Measurements from ENCODE around the gene AFTPH. TPM values are rescaled to one million over a fixed set of nuclear protein-coding genes. Genes with fewer than 3 reads are reported as not detected.

Gene AFTPH
- total and polyA plus RNA-seq, 12 donors, result 7.9 to 22.3 (median 11.0) TPM

DNA sequence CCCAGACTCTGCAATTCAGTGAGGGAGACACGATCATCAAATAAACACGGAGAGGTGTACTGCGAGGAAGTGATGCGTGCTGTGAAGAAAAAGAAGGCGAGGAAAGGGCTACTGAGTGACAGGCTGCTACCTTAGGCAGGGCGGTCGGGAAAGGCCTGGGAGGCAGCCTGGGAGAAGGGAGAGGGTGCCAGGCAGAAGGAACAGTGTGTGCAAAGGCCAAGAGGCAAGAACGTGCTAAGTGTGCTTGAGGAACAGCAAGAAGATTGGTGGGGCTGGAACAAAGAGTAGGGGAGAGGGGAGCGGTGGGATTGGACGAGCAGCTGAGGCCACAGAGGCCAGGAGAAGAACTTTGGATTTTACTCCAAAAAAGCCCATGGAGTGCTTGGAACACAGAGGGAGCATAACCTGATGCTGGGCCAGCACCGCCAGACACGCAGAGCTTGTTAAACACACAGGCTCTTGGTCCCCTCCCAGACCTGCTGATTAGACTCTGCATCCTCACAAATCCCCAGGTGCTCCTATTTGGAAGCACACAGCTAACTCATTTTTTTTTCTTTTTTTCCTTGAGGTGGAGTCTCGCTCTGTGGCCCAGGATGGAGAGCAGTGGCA lies 99.2 kb downstream of the AFTPH start:
- TF ChIP-seq, protein P1, sequence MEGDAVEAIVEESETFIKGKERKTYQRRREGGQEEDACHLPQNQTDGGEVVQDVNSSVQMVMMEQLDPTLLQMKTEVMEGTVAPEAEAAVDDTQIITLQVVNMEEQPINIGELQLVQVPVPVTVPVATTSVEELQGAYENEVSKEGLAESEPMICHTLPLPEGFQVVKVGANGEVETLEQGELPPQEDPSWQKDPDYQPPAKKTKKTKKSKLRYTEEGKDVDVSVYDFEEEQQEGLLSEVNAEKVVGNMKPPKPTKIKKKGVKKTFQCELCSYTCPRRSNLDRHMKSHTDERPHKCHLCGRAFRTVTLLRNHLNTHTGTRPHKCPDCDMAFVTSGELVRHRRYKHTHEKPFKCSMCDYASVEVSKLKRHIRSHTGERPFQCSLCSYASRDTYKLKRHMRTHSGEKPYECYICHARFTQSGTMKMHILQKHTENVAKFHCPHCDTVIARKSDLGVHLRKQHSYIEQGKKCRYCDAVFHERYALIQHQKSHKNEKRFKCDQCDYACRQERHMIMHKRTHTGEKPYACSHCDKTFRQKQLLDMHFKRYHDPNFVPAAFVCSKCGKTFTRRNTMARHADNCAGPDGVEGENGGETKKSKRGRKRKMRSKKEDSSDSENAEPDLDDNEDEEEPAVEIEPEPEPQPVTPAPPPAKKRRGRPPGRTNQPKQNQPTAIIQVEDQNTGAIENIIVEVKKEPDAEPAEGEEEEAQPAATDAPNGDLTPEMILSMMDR (IDR thresholded peaks at IDR 0.05), result no peak

DNA sequence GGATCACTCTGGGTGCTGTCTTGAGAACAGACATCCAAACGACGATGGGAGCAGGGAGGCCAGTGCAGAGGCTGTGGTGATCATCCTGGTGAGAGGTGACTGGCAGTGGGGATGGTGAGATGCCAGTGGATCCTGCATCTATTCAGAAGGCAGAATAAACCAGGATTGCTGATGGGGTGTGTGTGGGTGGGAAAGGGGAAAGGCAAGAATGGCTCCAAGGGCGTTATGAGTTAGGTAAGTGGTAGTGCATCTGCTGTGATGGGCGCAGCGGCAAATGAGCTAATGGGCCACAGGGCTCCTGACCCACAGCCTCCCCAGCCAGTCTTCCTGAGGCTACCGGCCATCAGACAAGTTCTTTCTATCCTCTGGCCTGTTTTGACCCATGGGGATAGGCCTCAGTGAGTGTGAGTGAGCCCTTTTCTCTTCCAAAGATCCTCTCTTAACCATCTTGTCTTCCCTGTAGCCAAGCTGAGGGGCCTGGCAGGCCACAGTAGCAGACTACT lies 100.0 kb downstream of the AFTPH start:
- no peaks in the 10 kb centered on the region for H3K36me3 ChIP-seq
- DNase-seq, result no peak

More for the DNA sequence above, 99.2 kb downstream of the AFTPH start:
- Histone ChIP-seq H3K9me3 (no peaks in the 10 kb centered on the region), H3K4me1 (no peaks in the 10 kb centered on the region), H3K27ac (no peak overlapping the region), H3K27me3 (no peaks in the 10 kb centered on the region), H3K36me3 (no peaks in the 10 kb centered on the region), H3K4me3 (no peak overlapping the region)
- ATAC-seq (no peak), DNase-seq (no peak)
- intact Hi-C loops (cut with DNase I), result no loop called here
- WGBS, 2 donors, result 87 to 89% methylated on average over 13 of the region's 13 CpGs

DNA sequence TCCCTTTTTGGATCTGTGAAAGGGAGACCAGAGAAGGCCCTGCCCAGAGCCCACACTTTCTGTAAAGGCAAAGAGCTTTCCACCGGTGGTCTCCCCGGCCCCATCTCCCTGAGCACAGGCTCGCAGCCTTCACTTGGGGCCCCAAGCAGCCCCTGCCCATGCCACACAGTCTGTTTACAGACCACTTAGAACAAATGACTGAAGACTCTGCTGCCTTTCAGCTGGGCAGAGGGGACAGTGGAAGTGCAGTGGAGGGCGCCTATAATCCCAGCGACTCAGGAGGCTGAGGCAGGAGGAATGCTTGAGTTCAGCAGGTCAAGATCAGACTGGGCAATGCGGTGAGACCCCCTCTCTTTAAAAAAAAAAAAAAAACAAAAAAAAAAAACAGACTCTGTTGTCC lies 100.7 kb downstream of the AFTPH start:
- peaks cover 0 to 10% (median under 1%) of the 10 kb centered on the region in 9 donors for H3K4me1 ChIP-seq
- H3K27me3 ChIP-seq, result no peaks in the 10 kb centered on the region
- TF ChIP-seq, protein P1 (IDR thresholded peaks at IDR 0.05), result no peak
- no peak overlapping the region for H3K4me3 ChIP-seq
- no peak for DNase-seq
- no peaks in the 10 kb centered on the region for H3K9me3 ChIP-seq
- no peak for ATAC-seq
- H3K36me3 ChIP-seq, result no peaks in the 10 kb centered on the region
- intact Hi-C loops (cut with DNase I), result no loop called here
- H3K27ac ChIP-seq, result no peak overlapping the region
- 90 to 93% methylated on average over 6 of the region's 6 CpGs for WGBS, 2 donors

More for the DNA sequence above, 100.0 kb downstream of the AFTPH start:
- TF ChIP-seq, protein P1 (IDR thresholded peaks at IDR 0.05), result no peak
- intact Hi-C loops (cut with DNase I), result no loop called here
- no peak for ATAC-seq
- H3K4me1 ChIP-seq, result peaks cover 0 to 6% (median 0%) of the 10 kb centered on the region in 9 donors
- 88 to 90% methylated on average over 6 of the region's 6 CpGs for WGBS, 2 donors
- no peak overlapping the region for H3K27ac ChIP-seq
- no peak overlapping the region for H3K4me3 ChIP-seq
- H3K9me3 ChIP-seq, result no peaks in the 10 kb centered on the region
- no peaks in the 10 kb centered on the region for H3K27me3 ChIP-seq

DNA sequence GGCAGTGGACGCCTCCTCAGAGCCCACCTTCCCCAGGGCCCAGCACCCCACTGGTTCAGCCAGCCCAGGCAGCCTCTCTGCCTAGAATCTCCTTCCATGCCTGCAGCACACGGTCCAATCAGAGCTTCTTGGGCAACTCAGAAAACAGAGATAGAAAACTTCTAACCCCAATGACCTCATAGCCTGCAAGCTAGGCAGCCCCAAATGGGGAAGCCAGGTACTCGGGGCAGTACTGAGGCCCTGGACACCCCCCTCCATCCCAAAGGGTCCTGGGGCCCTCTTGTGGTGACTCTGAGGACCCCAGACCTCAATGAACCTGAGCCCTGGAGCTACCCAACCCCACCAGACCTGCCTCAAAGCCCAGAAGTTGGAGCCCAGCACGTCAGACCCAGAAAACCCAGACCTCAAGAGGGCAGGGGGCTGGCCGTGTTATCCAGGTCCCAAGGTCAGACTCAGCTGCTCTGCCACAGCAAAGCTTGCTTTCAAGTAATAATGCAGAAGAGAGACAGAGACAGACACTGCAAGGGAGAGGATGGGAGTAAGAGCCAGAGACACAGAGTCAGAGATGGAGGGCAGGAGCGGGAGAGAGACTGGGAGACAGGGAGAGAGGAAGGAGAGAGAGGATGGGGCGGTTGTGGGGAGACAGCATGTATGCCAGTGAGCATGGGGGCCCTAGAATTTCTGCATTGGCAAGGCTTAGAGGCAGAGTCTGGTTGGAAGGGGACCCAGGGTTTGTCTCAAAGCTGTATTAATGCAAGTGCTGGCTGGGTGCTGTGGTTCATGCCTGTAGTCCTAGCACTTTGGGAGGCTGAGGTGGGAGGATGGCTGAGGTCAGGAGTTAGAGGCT lies 101.4 kb downstream of the AFTPH start:
- peaks cover 0 to 1% (median 0%) of the 10 kb centered on the region in 9 donors for H3K36me3 ChIP-seq
- DNase-seq (no peak), ATAC-seq (no peak)
- intact Hi-C loops (cut with DNase I), result no loop called here
- TF ChIP-seq, protein P1 (IDR thresholded peaks at IDR 0.05), result no peak
- H3K9me3 ChIP-seq, result no peaks in the 10 kb centered on the region
- no peaks in the 10 kb centered on the region for H3K27me3 ChIP-seq
- no peak overlapping the region for H3K4me3 ChIP-seq
- no peak overlapping the region for H3K27ac ChIP-seq
- peaks cover 0 to 10% (median 3%) of the 10 kb centered on the region in 9 donors for H3K4me1 ChIP-seq
- 89 to 92% methylated on average over 7 of the region's 7 CpGs for WGBS, 2 donors

Measured in heart right ventricle (tissue), 16 donors.